ENCODE results near the gene DAP.
"Not testable (repeated sequence)": the region's sequence is repeated elsewhere in the genome, so short reads cannot be mapped to it uniquely, and the experiment has no call there.

The DAP gene

DNA sequence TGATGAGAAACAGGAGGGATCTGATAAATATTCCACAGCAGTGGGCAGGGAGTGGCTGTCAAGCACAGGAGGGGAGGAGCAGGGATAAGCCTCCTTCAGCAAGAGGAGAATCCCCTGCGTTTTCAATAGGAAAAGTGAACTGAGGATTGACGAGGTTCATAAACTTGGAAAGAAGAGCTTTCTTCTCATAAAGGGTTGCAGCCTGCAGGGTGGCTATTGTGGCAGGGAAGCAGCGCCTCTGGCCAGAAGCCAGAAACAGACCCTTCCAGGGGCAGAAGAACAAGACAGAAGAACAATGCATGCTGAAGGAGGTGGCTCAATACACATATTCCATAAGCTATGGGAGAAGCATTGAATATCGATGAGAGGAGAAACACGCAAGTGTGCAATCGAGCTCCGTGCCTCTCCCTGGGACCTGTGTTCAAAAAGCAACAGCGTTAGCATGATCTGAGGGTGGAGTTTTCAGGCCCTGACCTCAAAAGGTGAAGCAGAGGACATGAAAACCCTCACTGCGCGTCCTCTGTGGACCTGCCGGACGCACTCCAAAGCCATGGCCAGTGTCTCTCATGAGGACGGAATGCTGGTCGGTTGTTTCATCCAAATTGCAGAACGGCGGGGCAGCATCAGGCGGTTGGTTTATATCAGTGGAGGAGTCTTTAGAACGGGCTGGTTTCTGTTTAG is 129.6 kb downstream of the DAP start:
- Histone ChIP-seq H3K4me2 (peak overlapping the region; percentile 90), H3K27ac (peak overlapping the region; percentile 69)
- no peak for TF ChIP-seq Cebpa-rat (IDR thresholded peaks at IDR 0.05)

DNA sequence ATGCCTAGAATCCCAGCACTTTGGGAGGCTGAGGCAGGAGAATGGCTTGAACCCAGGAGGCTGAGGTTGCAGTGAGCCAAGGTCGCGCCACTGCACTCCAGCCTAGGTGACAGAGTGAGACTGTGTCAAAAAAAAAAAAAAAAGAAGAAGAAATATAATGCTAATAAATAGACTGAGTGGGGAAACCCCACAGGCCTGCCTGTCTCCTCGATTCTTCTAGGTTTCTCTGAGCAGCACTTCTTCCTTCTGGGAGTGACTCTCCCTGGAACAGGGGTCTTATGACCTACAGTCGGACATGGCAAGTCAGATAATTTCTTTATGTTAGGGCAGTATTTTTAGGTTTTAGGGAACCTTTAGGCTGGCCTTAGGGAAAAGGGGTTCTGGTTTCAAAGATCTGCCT is 130.3 kb downstream of the DAP start:
- Histone ChIP-seq H4K20me1 (peaks cover 90% of the 10 kb centered on the region), H3K9ac (peak overlapping the region; percentile 59; the same call in 1 of the 2 replicates), H3K4me1 (peaks cover 95% of the 10 kb centered on the region), H3K4me2 (peak overlapping the region; percentile 90), H3K27ac (peak overlapping the region; percentile 69; the same call in 1 of the 2 replicates)
- not testable (repeated sequence) for H3K9me3 ChIP-seq, H3K27me3 ChIP-seq, H3K36me3 ChIP-seq, H3K4me3 ChIP-seq

More for the DNA sequence above, 129.6 kb downstream of the DAP start:
- Histone ChIP-seq H3K9ac (peak overlapping the region; percentile 62; the same call in 1 of the 2 replicates), H3K9me3 (no peaks in the 10 kb centered on the region), H3K4me1 (peaks cover 95% of the 10 kb centered on the region), H3K4me3 (peak overlapping the region; percentile 53), H3K27me3 (no peaks in the 10 kb centered on the region), H4K20me1 (peaks cover 90% of the 10 kb centered on the region), H3K36me3 (peaks cover 8% of the 10 kb centered on the region; the same call in 1 of the 2 replicates)

DNA sequence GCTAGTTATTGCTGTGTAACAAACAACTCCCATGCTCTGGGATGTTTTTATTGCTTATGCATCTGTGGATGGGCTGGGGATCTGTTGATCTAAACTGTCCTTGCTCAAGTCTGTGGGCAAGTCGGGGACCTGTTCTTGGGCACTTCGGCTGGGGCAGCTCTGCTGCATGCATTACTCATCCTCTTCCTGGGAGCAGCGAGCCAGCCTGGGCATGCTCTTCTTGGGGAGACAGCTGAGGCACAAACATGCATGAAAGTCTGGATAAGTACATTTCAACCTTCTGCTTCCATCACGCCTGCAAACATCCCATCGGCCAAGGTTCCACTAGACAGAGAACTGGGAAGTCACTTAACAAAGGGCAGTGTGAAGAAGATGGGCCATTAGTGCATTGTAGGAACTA is 130.9 kb downstream of the DAP start:
- no peak overlapping the region for H3K4me3 ChIP-seq
- H4K20me1 ChIP-seq: peaks cover 90% of the 10 kb centered on the region
- TF ChIP-seq Cebpa-rat (IDR thresholded peaks at IDR 0.05): no peak
- peaks cover 14% of the 10 kb centered on the region; the same call in 1 of the 2 replicates for H3K36me3 ChIP-seq
- no peak overlapping the region for H3K4me2 ChIP-seq
- no peaks in the 10 kb centered on the region for H3K9me3 ChIP-seq
- no peak overlapping the region for H3K9ac ChIP-seq
- H3K27ac ChIP-seq: no peak overlapping the region
- H3K4me1 ChIP-seq: peaks cover 95% of the 10 kb centered on the region
- no peaks in the 10 kb centered on the region for H3K27me3 ChIP-seq

DNA sequence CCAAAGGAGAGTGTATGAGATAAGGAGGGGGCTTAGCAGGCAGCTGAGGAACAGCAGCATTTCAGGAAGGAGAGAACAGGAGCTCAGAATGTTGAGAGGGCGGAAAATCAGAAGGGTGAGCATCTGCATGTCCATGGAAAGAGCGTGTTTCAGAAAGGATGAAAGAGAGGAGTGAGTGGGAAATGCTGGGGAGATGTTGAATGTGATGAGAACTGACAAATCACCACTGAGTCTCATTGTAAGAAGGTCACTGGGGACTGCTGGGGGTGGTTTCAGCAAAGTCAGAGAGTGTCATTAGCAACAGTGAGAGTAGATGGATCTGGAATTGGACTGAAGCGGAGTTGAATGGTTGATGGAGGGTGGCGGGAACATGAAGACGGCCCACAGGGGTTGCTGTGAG is 131.4 kb downstream of the DAP start:
- H3K9me3 ChIP-seq: no peaks in the 10 kb centered on the region
- H3K4me3 ChIP-seq: no peak overlapping the region
- H3K4me2 ChIP-seq: no peak overlapping the region
- no peaks in the 10 kb centered on the region for H3K27me3 ChIP-seq
- peaks cover 90% of the 10 kb centered on the region for H4K20me1 ChIP-seq
- H3K36me3 ChIP-seq: peaks cover 18% of the 10 kb centered on the region
- no peak overlapping the region for H3K9ac ChIP-seq
- no peak for TF ChIP-seq Cebpa-rat (IDR thresholded peaks at IDR 0.05)
- H3K4me1 ChIP-seq: peaks cover 95% of the 10 kb centered on the region
- no peak overlapping the region for H3K27ac ChIP-seq
